Ishikawa (cell line): Measurements from ENCODE around the gene KLHL36.

ENCODE experiments used
- CEBPB ChIP-seq: IDR thresholded peaks from 2 replicates; pipeline ENCODE4 v1.6.1; 2012
- CREB1 ChIP-seq: IDR thresholded peaks from 2 replicates; pipeline ENCODE4 v1.6.1; 2012; ENCODE audit warnings: low read depth
- EGR1 ChIP-seq: IDR thresholded peaks from 2 replicates; pipeline ENCODE4 v1.6.1; 2012
- EP300 ChIP-seq: IDR thresholded peaks from 2 replicates; pipeline ENCODE4 v1.6.1; 2012; ENCODE audit warnings: borderline replicate concordance
- FOXM1 ChIP-seq: IDR thresholded peaks from 2 replicates; pipeline ENCODE4 v1.6.1; 2012; ENCODE audit warnings: low read depth, borderline replicate concordance
- MAX ChIP-seq: IDR thresholded peaks from 2 replicates; pipeline ENCODE4 v1.6.1; 2012
- NFIC ChIP-seq: IDR thresholded peaks from 2 replicates; pipeline ENCODE4 v1.6.1; 2012
- RAD21 ChIP-seq: IDR thresholded peaks from 2 replicates; pipeline ENCODE4 v1.6.1; 2012; ENCODE audit warnings: low read depth
- REST ChIP-seq: IDR thresholded peaks from 2 replicates; pipeline ENCODE4 v1.6.1; 2012; ENCODE audit warnings: low read depth, mild to moderate bottlenecking
- TAF1 ChIP-seq: IDR thresholded peaks from 2 replicates; pipeline ENCODE4 v1.6.1; 2012; ENCODE audit warnings: low read depth, mild to moderate bottlenecking
- TCF12 ChIP-seq: IDR thresholded peaks from 2 replicates; pipeline ENCODE4 v1.6.1; 2012; ENCODE audit warnings: low read depth
- TEAD4 ChIP-seq: IDR thresholded peaks from 2 replicates; pipeline ENCODE4 v1.6.1; 2012
- USF1 ChIP-seq: IDR thresholded peaks from 2 replicates; pipeline ENCODE4 v1.6.1; 2012
- YY1 ChIP-seq: IDR thresholded peaks from 2 replicates; pipeline ENCODE4 v1.6.1; 2012; ENCODE audit warnings: low read depth
- ZBTB7A ChIP-seq: IDR thresholded peaks from 2 replicates; pipeline ENCODE4 v1.6.1; 2012; ENCODE audit warnings: low read depth

KLHL36 gene

GRCh38 chr16:84680165-84680842, 32.0 kb downstream of the KLHL36 start:
- no peak for TF ChIP-seq CREB1
- TF ChIP-seq REST: no peak
- no peak for TF ChIP-seq MAX
- TF ChIP-seq NFIC: no peak
- TF ChIP-seq TAF1: no peak
- TF ChIP-seq USF1: no peak
- TF ChIP-seq CEBPB: no peak
- no peak for TF ChIP-seq TCF12
- TF ChIP-seq ZBTB7A: no peak
- TF ChIP-seq RAD21: no peak
- TF ChIP-seq EGR1: no peak
- no peak for TF ChIP-seq YY1
- no peak for TF ChIP-seq FOXM1
- no peak for TF ChIP-seq EP300

GRCh38 chr16:84680843-84681629, 32.7 kb downstream of the KLHL36 start:
- TF ChIP-seq TEAD4 (no peak), TAF1 (no peak), CEBPB (no peak)

- TF ChIP-seq FOXM1 (no peak), CEBPB (no peak), RAD21 (no peak), EGR1 (no peak), MAX (no peak), TAF1 (no peak), ZBTB7A (no peak), YY1 (no peak), CREB1 (no peak), TCF12 (no peak), TEAD4 (no peak), USF1 (no peak), REST (no peak), EP300 (no peak)
Observed at GRCh38 chr16:84683691-84684591, 35.6 kb downstream of the KLHL36 start.

- TF ChIP-seq EP300: no peak
- TF ChIP-seq YY1: no peak
- no peak for TF ChIP-seq CEBPB
- no peak for TF ChIP-seq MAX
- no peak for TF ChIP-seq RAD21
- TF ChIP-seq REST: no peak
- no peak for TF ChIP-seq FOXM1
- TF ChIP-seq TAF1: no peak
- no peak for TF ChIP-seq USF1
- no peak for TF ChIP-seq NFIC
- no peak for TF ChIP-seq CREB1
- no peak for TF ChIP-seq ZBTB7A
- TF ChIP-seq TCF12: no peak
Observed at GRCh38 chr16:84684592-84684965, 36.3 kb downstream of the KLHL36 start.
